HepG2 (cell line): ENCODE results near the gene MAGI1. TPM values are rescaled to one million over a fixed set of nuclear protein-coding genes. Genes with fewer than 3 reads are reported as not detected.

Source experiments
- REXO4 ChIP-seq: sonication (generic); formaldehyde crosslinking; IDR thresholded peaks from 2 replicates; pipeline ENCODE4 v1.8.0; 2022; ENCODE audit warnings: missing genetic modification reagents, mild to moderate bottlenecking, borderline replicate concordance
- TEAD3 ChIP-seq: optimal IDR thresholded peaks from 2 replicates; pipeline ENCODE3; 2016; ENCODE audit warnings: borderline replicate concordance
- TRIM24 ChIP-seq: sonication (generic); formaldehyde crosslinking; IDR thresholded peaks from 2 replicates; pipeline ENCODE4 v1.8.0; 2022; ENCODE audit warnings: mild to moderate bottlenecking, missing genetic modification reagents
- YY1 ChIP-seq: IDR thresholded peaks from 2 replicates; pipeline ENCODE4 v1.6.1; 2011; ENCODE audit warnings: low read length, low read depth, moderate library complexity, mild to moderate bottlenecking; ENCODE audit not compliant: insufficient read depth, insufficient replicate concordance
- ZNF124 ChIP-seq: sonication (generic); formaldehyde crosslinking; IDR thresholded peaks from 2 replicates; pipeline ENCODE4 v1.4.0; 2020; ENCODE audit warnings: missing genetic modification reagents
- polyA plus RNA-seq, 8 experiments: library from polyadenylated mRNA; depleted of rRNA in 3 of 8; stranded (reverse) in 7 of 8; unstranded in 1 of 8; fragments of >200 nt; fragmentation: Illumina TruSeq in 4 of 8; extraction: Trizol in 4 of 8; gene quantifications; 2 replicates each; pipeline versions ENCODE4 v1.2.1 to v1.2.3, GENCODE V29; 2011 to 2016; ENCODE audit warnings: low read depth in 4 of 8, missing spikeins in 1 of 8, mixed read lengths in 1 of 8; ENCODE audit not compliant: insufficient read depth in 1 of 8
- total RNA-seq, 5 experiments: library from RNA; depleted of rRNA; stranded (reverse); fragments of >200 nt; fragmentation: Illumina TruSeq; extraction: Trizol; gene quantifications; 2 replicates each; pipeline ENCODE4 v1.2.3, GENCODE V29; 2016; ENCODE audit warnings: low read depth in 1 of 5
- TF ChIP-seq, protein P1 (sequence below), 2 experiments: fragments of 450-650 bp in 1 of 2; sonication (generic) in 1 of 2; formaldehyde crosslinking in 1 of 2; IDR thresholded peaks; 2 replicates each; pipeline versions ENCODE4 v1.6.1 to v1.8.0; 2016 to 2022; ENCODE audit warnings: antibody characterized with exemption in 1 of 2, mild to moderate bottlenecking in 1 of 2, missing genetic modification reagents in 1 of 2
- TF ChIP-seq, protein P2 (sequence below): sonication (generic); formaldehyde crosslinking; IDR thresholded peaks from 2 replicates; pipeline ENCODE4 v1.4.0; 2020; ENCODE audit warnings: missing genetic modification reagents

MAGI1 gene
- total and polyA plus RNA-seq, 2 of the 13 experiments (the other 11 are each of a cell fraction or from before 2014, with no cell fraction given) = 22.2 to 26.0 TPM

DNA sequence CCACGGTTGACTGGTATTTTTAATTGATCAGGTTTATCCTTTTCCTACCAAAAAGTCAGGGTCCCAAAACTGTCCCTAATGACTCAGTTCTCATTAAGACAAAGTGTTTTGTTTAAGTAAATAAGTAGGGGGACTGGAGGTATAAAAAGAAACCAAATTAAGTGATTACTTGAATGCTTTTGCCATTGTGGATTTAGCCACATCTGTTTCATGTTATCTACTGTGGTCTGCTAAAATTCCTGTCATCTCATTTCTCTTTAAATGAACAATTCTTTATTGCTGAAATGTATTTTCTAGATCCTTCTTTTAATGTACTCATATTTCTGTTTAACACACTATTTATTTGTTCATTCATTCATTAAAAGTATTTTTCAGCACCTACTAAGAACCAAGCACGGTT lies 725.1 kb downstream of the MAGI1 start (continued):
- TF ChIP-seq, protein P1, sequence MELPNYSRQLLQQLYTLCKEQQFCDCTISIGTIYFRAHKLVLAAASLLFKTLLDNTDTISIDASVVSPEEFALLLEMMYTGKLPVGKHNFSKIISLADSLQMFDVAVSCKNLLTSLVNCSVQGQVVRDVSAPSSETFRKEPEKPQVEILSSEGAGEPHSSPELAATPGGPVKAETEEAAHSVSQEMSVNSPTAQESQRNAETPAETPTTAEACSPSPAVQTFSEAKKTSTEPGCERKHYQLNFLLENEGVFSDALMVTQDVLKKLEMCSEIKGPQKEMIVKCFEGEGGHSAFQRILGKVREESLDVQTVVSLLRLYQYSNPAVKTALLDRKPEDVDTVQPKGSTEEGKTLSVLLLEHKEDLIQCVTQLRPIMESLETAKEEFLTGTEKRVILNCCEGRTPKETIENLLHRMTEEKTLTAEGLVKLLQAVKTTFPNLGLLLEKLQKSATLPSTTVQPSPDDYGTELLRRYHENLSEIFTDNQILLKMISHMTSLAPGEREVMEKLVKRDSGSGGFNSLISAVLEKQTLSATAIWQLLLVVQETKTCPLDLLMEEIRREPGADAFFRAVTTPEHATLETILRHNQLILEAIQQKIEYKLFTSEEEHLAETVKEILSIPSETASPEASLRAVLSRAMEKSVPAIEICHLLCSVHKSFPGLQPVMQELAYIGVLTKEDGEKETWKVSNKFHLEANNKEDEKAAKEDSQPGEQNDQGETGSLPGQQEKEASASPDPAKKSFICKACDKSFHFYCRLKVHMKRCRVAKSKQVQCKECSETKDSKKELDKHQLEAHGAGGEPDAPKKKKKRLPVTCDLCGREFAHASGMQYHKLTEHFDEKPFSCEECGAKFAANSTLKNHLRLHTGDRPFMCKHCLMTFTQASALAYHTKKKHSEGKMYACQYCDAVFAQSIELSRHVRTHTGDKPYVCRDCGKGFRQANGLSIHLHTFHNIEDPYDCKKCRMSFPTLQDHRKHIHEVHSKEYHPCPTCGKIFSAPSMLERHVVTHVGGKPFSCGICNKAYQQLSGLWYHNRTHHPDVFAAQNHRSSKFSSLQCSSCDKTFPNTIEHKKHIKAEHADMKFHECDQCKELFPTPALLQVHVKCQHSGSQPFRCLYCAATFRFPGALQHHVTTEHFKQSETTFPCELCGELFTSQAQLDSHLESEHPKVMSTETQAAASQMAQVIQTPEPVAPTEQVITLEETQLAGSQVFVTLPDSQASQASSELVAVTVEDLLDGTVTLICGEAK (IDR thresholded peaks at IDR 0.05) = no peak
- TF ChIP-seq, protein P1 (CRISPR knock-in tag; IDR thresholded peaks at IDR 0.05) = no peak
- TF ChIP-seq, protein P2, sequence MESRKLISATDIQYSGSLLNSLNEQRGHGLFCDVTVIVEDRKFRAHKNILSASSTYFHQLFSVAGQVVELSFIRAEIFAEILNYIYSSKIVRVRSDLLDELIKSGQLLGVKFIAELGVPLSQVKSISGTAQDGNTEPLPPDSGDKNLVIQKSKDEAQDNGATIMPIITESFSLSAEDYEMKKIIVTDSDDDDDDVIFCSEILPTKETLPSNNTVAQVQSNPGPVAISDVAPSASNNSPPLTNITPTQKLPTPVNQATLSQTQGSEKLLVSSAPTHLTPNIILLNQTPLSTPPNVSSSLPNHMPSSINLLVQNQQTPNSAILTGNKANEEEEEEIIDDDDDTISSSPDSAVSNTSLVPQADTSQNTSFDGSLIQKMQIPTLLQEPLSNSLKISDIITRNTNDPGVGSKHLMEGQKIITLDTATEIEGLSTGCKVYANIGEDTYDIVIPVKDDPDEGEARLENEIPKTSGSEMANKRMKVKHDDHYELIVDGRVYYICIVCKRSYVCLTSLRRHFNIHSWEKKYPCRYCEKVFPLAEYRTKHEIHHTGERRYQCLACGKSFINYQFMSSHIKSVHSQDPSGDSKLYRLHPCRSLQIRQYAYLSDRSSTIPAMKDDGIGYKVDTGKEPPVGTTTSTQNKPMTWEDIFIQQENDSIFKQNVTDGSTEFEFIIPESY (CRISPR knock-in tag) = no peak
- TF ChIP-seq ZNF124 (CRISPR knock-in tag) (no peak), TRIM24 (no peak), TEAD3 (no peak), REXO4 (CRISPR knock-in tag) (no peak), YY1 (no peak)
